Upper lobe of left lung (tissue), 6 donors: ENCODE measurements around the gene CEP44. TPM values are rescaled to one million over a fixed set of nuclear protein-coding genes. Genes with fewer than 3 reads are reported as not detected.

Experiments
- ATAC-seq, 2 donors: fragments of 200-7000 bp; cut with Tn5 transposase; one replicate each; pipeline ENCODE4 v1.9.1; 2022; ENCODE audit warnings: mild to moderate bottlenecking in 2 of 2, moderate library complexity in 2 of 2; ENCODE audit not compliant: low FRiP score in 2 of 2
- DNase-seq, 2 donors: peaks; one replicate each; pipeline ENCODE4 v3.0.0-alpha.2; 2019 to 2020
- H3K27ac ChIP-seq, 4 donors: fragments of 200-600 bp; sonication (generic); one replicate each; pipeline ENCODE4 v1.5.1; 2016 to 2019
- H3K27me3 ChIP-seq, 4 donors: fragments of 200-600 bp; sonication (generic); one replicate each; pipeline ENCODE4 v1.5.1; 2017 to 2019
- H3K36me3 ChIP-seq, 4 donors: fragments of 200-600 bp; sonication (generic); one replicate each; pipeline ENCODE4 v1.5.1; 2016 to 2019
- H3K4me1 ChIP-seq, 4 donors: fragments of 200-600 bp; sonication (generic); one replicate each; pipeline ENCODE4 v1.5.1; 2018 to 2019
- H3K4me3 ChIP-seq, 4 donors: fragments of 200-600 bp; sonication (generic); one replicate each; pipeline ENCODE4 v1.5.1; 2017 to 2019; ENCODE audit warnings: mild to moderate bottlenecking in 2 of 4, moderate library complexity in 1 of 4
- H3K9me3 ChIP-seq, 4 donors: fragments of 200-600 bp; sonication (generic); one replicate each; pipeline ENCODE4 v1.5.1; 2018 to 2019
- CTCF ChIP-seq, 6 experiments: fragments of 450-650 bp in 4 of 6; fragments of 200-600 bp in 2 of 6; sonication (generic) in 2 of 6; IDR thresholded peaks; one replicate each; pipeline ENCODE4 v1.5.1; 2016 to 2019; ENCODE audit warnings: antibody characterized with exemption in 6 of 6
- EP300 ChIP-seq, 4 donors: sonication (generic); formaldehyde crosslinking; IDR thresholded peaks; one replicate each; pipeline ENCODE4 v1.5.1; 2017; ENCODE audit warnings: antibody characterized with exemption in 4 of 4, control low read depth in 2 of 4
- POLR2A ChIP-seq, 4 donors: fragments of 450-650 bp; IDR thresholded peaks; one replicate each; pipeline ENCODE4 v1.5.1; 2016 to 2017; ENCODE audit warnings: antibody characterized with exemption in 4 of 4, mild to moderate bottlenecking in 2 of 4
- POLR2AphosphoS5 ChIP-seq, 2 donors: sonication (generic); formaldehyde crosslinking; IDR thresholded peaks; one replicate each; pipeline ENCODE4 v1.5.1; 2017; ENCODE audit warnings: antibody characterized with exemption in 2 of 2
- WGBS, 2 donors: methylation state at CpG; one replicate each; pipeline ENCODE4 v1.1.5; 2017 to 2018; 5-methylcytosine and 5-hydroxymethylcytosine counted together
- total RNA-seq, 6 donors: library from RNA; depleted of rRNA in 4 of 6; stranded (reverse); fragments of >200 nt in 4 of 6; gene quantifications; one replicate each; pipeline versions ENCODE4 v1.1.0 to v1.2.1, GENCODE V29; 2016 to 2021
- donor health status: DM: no; HTN: no; CAD: no; lungs with moderate emphysema.
- donor health status: DM: no; HTN: yes; CAD: no; lungs with severe emphysema.

Gene CEP44, protein sequence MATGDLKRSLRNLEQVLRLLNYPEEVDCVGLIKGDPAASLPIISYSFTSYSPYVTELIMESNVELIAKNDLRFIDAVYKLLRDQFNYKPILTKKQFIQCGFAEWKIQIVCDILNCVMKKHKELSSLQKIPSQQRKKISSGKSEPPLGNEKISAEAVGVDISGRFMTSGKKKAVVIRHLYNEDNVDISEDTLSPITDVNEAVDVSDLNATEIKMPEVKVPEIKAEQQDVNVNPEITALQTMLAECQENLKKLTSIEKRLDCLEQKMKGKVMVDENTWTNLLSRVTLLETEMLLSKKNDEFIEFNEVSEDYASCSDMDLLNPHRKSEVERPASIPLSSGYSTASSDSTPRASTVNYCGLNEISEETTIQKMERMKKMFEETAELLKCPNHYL
- total RNA-seq = 10 to 100 TPM in 5 of 6 donors, 1 to 10 TPM in 1; 9.9 to 33.1 (median 12.7) TPM

DNA sequence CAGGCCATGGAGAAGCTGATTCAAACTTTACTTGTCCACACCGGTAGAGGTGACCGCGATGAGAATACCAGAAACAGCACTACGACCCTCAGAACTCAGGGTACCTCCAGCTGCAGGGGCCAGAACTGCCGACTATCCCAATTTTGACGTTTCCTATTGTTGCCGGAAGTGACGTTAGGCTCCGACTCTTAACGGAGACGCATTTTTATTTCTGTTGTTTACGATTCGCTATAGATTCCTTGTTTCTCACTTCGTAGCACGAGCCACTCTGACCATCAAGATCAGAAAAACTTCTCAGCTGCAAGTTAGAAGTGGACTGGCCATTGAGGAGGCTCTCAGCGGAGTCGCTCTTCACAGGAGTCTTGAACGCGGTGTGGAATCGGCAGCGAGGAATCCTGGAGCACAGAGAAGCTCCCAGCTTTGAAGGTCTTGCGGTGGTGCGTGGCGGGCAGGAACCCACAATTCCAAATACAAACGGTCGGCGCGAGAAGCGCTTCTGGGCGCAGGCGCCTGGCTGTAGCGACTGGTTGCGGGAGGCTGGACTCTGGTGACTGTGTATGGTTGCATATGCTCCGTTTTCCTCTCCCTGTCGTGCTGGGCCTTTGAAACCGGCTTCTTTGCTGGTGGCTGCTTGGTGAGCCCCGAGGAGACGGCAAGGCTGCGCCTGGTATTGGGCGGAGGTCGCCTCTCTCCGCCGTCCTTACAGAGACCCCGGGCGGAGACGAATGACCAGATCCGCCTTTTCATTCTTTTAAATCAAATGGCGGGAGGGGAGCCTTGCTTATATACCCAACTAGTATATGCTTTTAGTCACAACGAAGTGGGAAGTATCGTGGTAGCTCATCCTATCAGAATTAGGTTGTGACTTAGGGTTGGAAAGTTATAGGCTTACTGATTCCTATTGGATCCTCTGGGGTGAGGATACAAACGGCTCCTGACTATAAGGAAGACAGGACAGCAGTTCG is at the start of gene CEP44, which contains the start of gene FBXO8:
Gene CEP44, plus strand, starts transcription at position 405 of the 965 bp plus-strand sequence. CDS start 15,211 bp downstream, outside the sequence.
Gene FBXO8, minus strand, starts transcription at position 161 of the 965 bp plus-strand sequence. CDS start 20,575 bp downstream, outside the sequence.
- H3K4me3 ChIP-seq = peak within 1 kb of the TSS; percentile 70 to 89 (median 78)
- peak within 1 kb of the TSS; percentile 95 to 99 (median 97) for H3K27ac ChIP-seq
- DNase-seq = peak; percentile 71 to 86
- ATAC-seq = peak; percentile 92
- H3K4me1 ChIP-seq = peaks cover 6 to 28% (median 25%) of the 10 kb centered on the region in 4 donors
- no peaks in the 10 kb centered on the region for H3K27me3 ChIP-seq
- no peaks in the 10 kb centered on the region for H3K9me3 ChIP-seq
- WGBS, 2 donors = 1% methylated on average over 30 to 51 of the region's 52 CpGs
- TF ChIP-seq POLR2A (IDR thresholded peaks at IDR 0.05) (peak in 3 of 4 donors; percentile 40 to 59 (median 47)), POLR2AphosphoS5 (IDR thresholded peaks at IDR 0.05) (peak; percentile 34 to 54), EP300 (IDR thresholded peaks at IDR 0.05) (no peak), CTCF (IDR thresholded peaks at IDR 0.05) (no peak)
- H3K36me3 ChIP-seq = no peaks in the 10 kb centered on the region

DNA sequence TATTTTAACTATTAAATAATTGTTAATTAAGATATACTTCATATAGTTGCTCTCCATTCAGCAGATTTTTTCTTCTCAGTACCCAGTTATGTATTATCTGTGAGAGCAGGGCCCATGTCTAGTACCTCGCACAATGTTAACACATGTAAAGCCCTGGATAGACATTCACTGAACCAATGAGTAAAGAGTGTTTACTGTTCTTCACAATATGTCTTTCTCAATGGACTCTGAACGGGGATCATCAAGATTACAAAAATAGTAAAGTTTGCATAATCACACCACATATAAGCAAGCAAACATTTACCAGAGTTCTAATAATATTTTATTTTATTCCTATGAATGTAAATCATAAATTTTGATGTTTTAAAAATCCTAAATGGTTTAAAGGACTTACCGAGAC is 47.4 kb upstream of the CEP44 start:
- no peak overlapping the region for H3K4me3 ChIP-seq
- peaks cover 0 to 37% (median 6%) of the 10 kb centered on the region in 4 donors for H3K36me3 ChIP-seq
- no peak for DNase-seq
- 78 to 91% methylated on average over 3 of the region's 3 CpGs for WGBS, 2 donors
- no peaks in the 10 kb centered on the region for H3K4me1 ChIP-seq
- no peaks in the 10 kb centered on the region for H3K9me3 ChIP-seq
- TF ChIP-seq POLR2AphosphoS5 (IDR thresholded peaks at IDR 0.05) (no peak), CTCF (IDR thresholded peaks at IDR 0.05) (no peak), EP300 (IDR thresholded peaks at IDR 0.05) (no peak), POLR2A (IDR thresholded peaks at IDR 0.05) (no peak)
- ATAC-seq = no peak
- H3K27ac ChIP-seq = no peak overlapping the region
- H3K27me3 ChIP-seq = no peaks in the 10 kb centered on the region

DNA sequence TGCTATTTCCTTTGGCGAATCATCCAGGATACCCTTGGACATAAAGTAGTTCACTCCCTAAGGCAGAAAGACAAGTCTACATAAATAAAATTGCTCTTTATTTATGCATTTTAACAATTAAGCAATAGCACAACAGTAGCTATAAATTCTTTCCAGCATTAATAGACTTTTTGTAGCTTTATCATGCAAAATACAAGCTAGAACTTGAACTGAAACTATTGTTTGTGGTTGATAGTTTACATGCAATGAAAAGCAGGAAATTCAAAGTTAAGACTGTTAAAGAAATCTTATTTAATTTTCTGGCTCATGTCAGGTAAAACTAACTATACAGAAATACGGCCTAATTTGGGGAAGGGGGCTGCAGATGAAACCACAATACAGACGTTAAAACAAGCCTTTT is 42.5 kb upstream of the CEP44 start:
- Histone ChIP-seq H3K4me3 (no peak overlapping the region), H3K27ac (no peak overlapping the region), H3K4me1 (no peaks in the 10 kb centered on the region), H3K9me3 (no peaks in the 10 kb centered on the region), H3K27me3 (no peaks in the 10 kb centered on the region), H3K36me3 (peaks cover 0 to 33% (median 6%) of the 10 kb centered on the region in 4 donors)
- TF ChIP-seq POLR2AphosphoS5 (IDR thresholded peaks at IDR 0.05) (no peak), CTCF (IDR thresholded peaks at IDR 0.05) (no peak), EP300 (IDR thresholded peaks at IDR 0.05) (no peak), POLR2A (IDR thresholded peaks at IDR 0.05) (no peak)
- DNase-seq = no peak
- ATAC-seq = no peak
- 81 to 84% methylated on average over 3 of the region's 3 CpGs for WGBS, 2 donors

DNA sequence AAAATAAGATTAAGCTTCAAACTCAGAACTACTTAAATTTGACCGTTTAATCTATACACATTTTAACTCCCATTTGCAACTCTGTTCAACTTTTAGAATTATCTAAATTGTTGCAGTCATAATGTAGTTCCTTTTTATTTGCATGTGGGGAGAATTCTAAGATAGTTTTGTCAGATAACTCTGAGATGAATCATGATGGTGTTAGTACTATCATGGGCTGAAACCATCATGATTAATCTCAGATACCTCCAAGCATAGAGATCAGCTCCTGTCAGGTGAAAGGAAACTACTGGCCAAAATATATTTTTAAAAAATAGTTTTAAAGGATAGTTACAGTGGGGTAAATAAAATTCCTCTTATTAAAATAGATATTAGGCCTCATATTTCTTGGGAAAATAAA is 39.3 kb upstream of the CEP44 start:
- Histone ChIP-seq H3K27ac (no peak overlapping the region), H3K36me3 (peaks cover 0 to 13% (median 0%) of the 10 kb centered on the region in 4 donors), H3K4me3 (no peak overlapping the region), H3K4me1 (no peaks in the 10 kb centered on the region), H3K27me3 (no peaks in the 10 kb centered on the region), H3K9me3 (no peaks in the 10 kb centered on the region)
- no peak for ATAC-seq
- no peak for TF ChIP-seq CTCF (IDR thresholded peaks at IDR 0.05)
- TF ChIP-seq EP300 (IDR thresholded peaks at IDR 0.05) = no peak
- TF ChIP-seq POLR2A (IDR thresholded peaks at IDR 0.05) = no peak
- DNase-seq = no peak
- WGBS, 2 donors = 90 to 94% methylated on average over 1 of the region's 1 CpG
